GM12878 (cell line): ENCODE measurements around the gene PTCD1. TPM values are rescaled to one million over a fixed set of nuclear protein-coding genes. Genes with fewer than 3 reads are reported as not detected.

Source experiments
- ATAC-seq: fragments of 200-7000 bp; cut with Tn5 transposase; 3 replicates; pipeline ENCODE4 v1.9.1; 2020; ENCODE audit warnings: mild to moderate bottlenecking, moderate library complexity
- BruUV-seq: library from RNA; stranded (reverse); fragments of 400-500 nt; replicated peaks from 2 replicates; lab custom pipeline; 2021; lab: Mats Ljungman, UMichigan
- CTCF ChIA-PET: fragments of 300-600 bp; sonication (Branson Sonifier 250); formaldehyde crosslinking; extraction: SDS; loops from one replicate; lab custom pipeline; 2021; ENCODE audit warnings: inconsistent platforms; lab: Yijun Ruan, JAX
- POLR2A ChIA-PET: fragments of 350-600 bp; formaldehyde crosslinking; extraction: SDS; loops from one replicate; lab custom pipeline; 2021; ENCODE audit warnings: inconsistent platforms; lab: Charles Lee
- RAD21 ChIA-PET: fragments of 300-600 bp; sonication (Branson Sonifier 250); formaldehyde crosslinking; loops from one replicate; lab custom pipeline; 2023; ENCODE audit warnings: antibody characterized with exemption; ENCODE audit not compliant: unreplicated experiment; lab: Charles Lee
- SMC1A ChIA-PET: fragments of 300-600 bp; sonication (Branson Sonifier 250); formaldehyde crosslinking; loops from one replicate; lab custom pipeline; 2023; ENCODE audit not compliant: unreplicated experiment, uncharacterized antibody; lab: Charles Lee
- DNase-seq: peaks from one replicate; pipeline ENCODE4 v3.0.0-alpha.2; 2011; ENCODE audit warnings: low read depth, low spot score
- FAIRE-seq: peaks from 3 replicates; lab custom pipeline; 2011; peaks lifted over from hg19 to GRCh38; lab: Jason Lieb, UNC
- H2AFZ ChIP-seq: 2 replicates; pipeline ENCODE4 v1.6.0; 2011; ENCODE audit warnings: low read depth, low read length, control low read depth; ENCODE audit not compliant: control insufficient read depth
- H3K27ac ChIP-seq: 2 replicates; pipeline ENCODE4 v1.5.1; 2011; ENCODE audit warnings: control low read depth; ENCODE audit not compliant: control insufficient read depth, insufficient read depth
- H3K27me3 ChIP-seq, 2 experiments: replicated peaks in 1 of 2; 2 replicates each; pipeline versions ENCODE4 v1.6.0 to v1.6.1; 2011; ENCODE audit warnings: low read length in 1 of 2; ENCODE audit not compliant: control insufficient read depth in 2 of 2, insufficient read depth in 2 of 2
- H3K36me3 ChIP-seq, 2 experiments: 2 replicates each; pipeline ENCODE4 v1.5.1; 2011; ENCODE audit warnings: low read length in 1 of 2; ENCODE audit not compliant: control insufficient read depth in 2 of 2, insufficient read depth in 2 of 2
- H3K4me1 ChIP-seq: 2 replicates; pipeline ENCODE4 v1.6.1; 2011; ENCODE audit warnings: mild to moderate bottlenecking, low read length, moderate library complexity, mixed read lengths; ENCODE audit not compliant: control insufficient read depth, insufficient read depth
- H3K4me2 ChIP-seq: 2 replicates; pipeline ENCODE4 v1.6.0; 2011; ENCODE audit warnings: control low read depth; ENCODE audit not compliant: control insufficient read depth, insufficient read depth
- H3K4me3 ChIP-seq: fragments of 200-600 bp; sonication (generic); 2 replicates; pipeline ENCODE4 v1.5.1; 2016
- H3K79me2 ChIP-seq: 2 replicates; pipeline ENCODE4 v1.6.0; 2011; ENCODE audit warnings: low read length; ENCODE audit not compliant: control insufficient read depth, insufficient read depth
- H3K9ac ChIP-seq: 2 replicates; pipeline ENCODE4 v1.8.0; 2011; ENCODE audit warnings: low read length, control low read depth, mixed read lengths; ENCODE audit not compliant: control insufficient read depth, insufficient read depth
- H3K9me3 ChIP-seq: replicated peaks from 3 replicates; pipeline ENCODE4 v1.5.1; 2011; ENCODE audit warnings: mild to moderate bottlenecking, low read length; ENCODE audit not compliant: control insufficient read depth, insufficient read depth
- H4K20me1 ChIP-seq: 2 replicates; pipeline ENCODE4 v1.6.0; 2011; ENCODE audit not compliant: control insufficient read depth, insufficient read depth
- ATF7 ChIP-seq: fragments of 450-650 bp; IDR thresholded peaks from 2 replicates; pipeline ENCODE4 v1.6.1; 2016; ENCODE audit warnings: low read depth, mild to moderate bottlenecking
- CBX3 ChIP-seq: fragments of 200-600 bp; sonication (generic); IDR thresholded peaks from 2 replicates; pipeline ENCODE4 v1.6.1; 2016; ENCODE audit warnings: low read depth, borderline replicate concordance
- CBX5 ChIP-seq: sonication (generic); IDR thresholded peaks from 2 replicates; pipeline ENCODE4 v1.6.1; 2016; ENCODE audit warnings: low read depth, moderate library complexity, mild to moderate bottlenecking, inconsistent platforms
- CREB1 ChIP-seq: IDR thresholded peaks from 2 replicates; pipeline ENCODE4 v1.6.1; 2012; ENCODE audit warnings: low read depth, mild to moderate bottlenecking, inconsistent platforms
- CREM ChIP-seq: IDR thresholded peaks from 2 replicates; pipeline ENCODE4 v1.6.1; 2014; ENCODE audit warnings: antibody characterized with exemption, low read depth
- ETV6 ChIP-seq, 2 experiments: fragments of 450-650 bp in 1 of 2; IDR thresholded peaks in 1 of 2; conservative IDR thresholded peaks in 1 of 2; 2 replicates each; pipeline ENCODE4 v1.6.1; 2014; ENCODE audit warnings: antibody characterized with exemption in 1 of 2, borderline replicate concordance in 1 of 2, low read depth in 1 of 2, mild to moderate bottlenecking in 1 of 2, moderate library complexity in 1 of 2
- IKZF1 ChIP-seq: fragments of 450-650 bp; conservative IDR thresholded peaks from 2 replicates; pipeline ENCODE4 v1.6.1; 2017; ENCODE audit warnings: antibody characterized with exemption, mild to moderate bottlenecking
- MYB ChIP-seq: fragments of 150-350 bp; IDR thresholded peaks from 2 replicates; pipeline ENCODE4 v1.6.1; 2014; ENCODE audit warnings: mild to moderate bottlenecking, low read depth, low read length, borderline replicate concordance
- NR2F1 ChIP-seq: fragments of 450-650 bp; conservative IDR thresholded peaks from 2 replicates; pipeline ENCODE4 v1.6.1; 2017; ENCODE audit warnings: mild to moderate bottlenecking
- PKNOX1 ChIP-seq: fragments of 450-650 bp; IDR thresholded peaks from 2 replicates; pipeline ENCODE4 v1.6.1; 2016; ENCODE audit warnings: mild to moderate bottlenecking
- RAD51 ChIP-seq: fragments of 450-650 bp; IDR thresholded peaks from 2 replicates; pipeline ENCODE4 v1.6.1; 2016; ENCODE audit warnings: moderate library complexity, mild to moderate bottlenecking, inconsistent platforms
- RELB ChIP-seq: fragments of 450-650 bp; IDR thresholded peaks from 2 replicates; pipeline ENCODE4 v1.6.1; 2017; ENCODE audit warnings: low read depth, mild to moderate bottlenecking, moderate library complexity
- SIN3A ChIP-seq: IDR thresholded peaks from 2 replicates; pipeline ENCODE4 v1.6.1; 2012; ENCODE audit warnings: low read depth, low read length, improper control_type of control experiment
- ZBED1 ChIP-seq: IDR thresholded peaks from 2 replicates; pipeline ENCODE4 v1.6.1; 2016; ENCODE audit warnings: borderline replicate concordance
- ZBTB4 ChIP-seq: fragments of 450-650 bp; formaldehyde crosslinking; IDR thresholded peaks from 2 replicates; pipeline ENCODE4 v1.4.0; 2022; ENCODE audit warnings: mild to moderate bottlenecking, moderate library complexity
- ZSCAN29 ChIP-seq: fragments of 450-650 bp; IDR thresholded peaks from 2 replicates; pipeline ENCODE4 v1.6.1; 2017; ENCODE audit warnings: mild to moderate bottlenecking, moderate library complexity
- WGBS: methylation state at CpG from one replicate; pipeline ENCODE4 v1.1.6; 2016; ENCODE audit warnings: low lambda C conversion rate; ENCODE audit not compliant: insufficient replicate concordance, insufficient coverage; ENCODE audit errors: missing lambda C conversion rate; 5-methylcytosine and 5-hydroxymethylcytosine counted together
- in situ Hi-C: fragments of 300-500 bp; cut with MboI; formaldehyde crosslinking; loops from 9 replicates; pipeline ENCODE4 v1.14.3; 2018; ENCODE audit warnings: mixed read lengths
- intact Hi-C: fragments of 100-400 bp; cut with micrococcal nuclease; formaldehyde crosslinking; loops from one replicate; pipeline ENCODE4 v1.14.2; 2022; ENCODE audit not compliant: unreplicated experiment
- polyA plus RNA-seq, 11 experiments: library from polyadenylated mRNA; depleted of rRNA in 4 of 11; unstranded in 6 of 11; stranded (reverse) in 5 of 11; fragments of >200 nt; fragmentation: Nextera tagmentation in 4 of 11; fragmentation: Illumina TruSeq in 1 of 11; extraction: Ambion mirVana in 4 of 11; extraction: Trizol in 1 of 11; gene quantifications; 1 replicate in 1 of 11; 2 replicates in 10 of 11; pipeline versions ENCODE4 v1.2.1 to v1.2.3, GENCODE V29; 2011 to 2016; ENCODE audit warnings: inconsistent platforms in 2 of 11, missing spikeins in 2 of 11, low read depth in 1 of 11
- total RNA-seq, 4 experiments: library from RNA; depleted of rRNA in 3 of 4; stranded (reverse); fragments of >200 nt in 3 of 4; fragmentation: Illumina TruSeq in 1 of 4; extraction: Trizol in 1 of 4; gene quantifications; 2 replicates each; pipeline versions ENCODE4 v1.2.1 to v1.2.3, GENCODE V29; 2013 to 2021
- TF ChIP-seq, protein P1 (sequence below): IDR thresholded peaks from 2 replicates; pipeline ENCODE4 v1.6.1; 2012; ENCODE audit warnings: low read depth, low read length, improper control_type of control experiment
- TF ChIP-seq, protein P2 (sequence below): fragments of 450-650 bp; conservative IDR thresholded peaks from 2 replicates; pipeline ENCODE4 v1.6.1; 2017; ENCODE audit warnings: mild to moderate bottlenecking, moderate library complexity

PTCD1 gene
- total and polyA plus RNA-seq, 10 of the 15 experiments (the other 5 are each of a cell fraction or from before 2014, with no cell fraction given): 0.26 to 9.7 (median 5.0) TPM

DNA sequence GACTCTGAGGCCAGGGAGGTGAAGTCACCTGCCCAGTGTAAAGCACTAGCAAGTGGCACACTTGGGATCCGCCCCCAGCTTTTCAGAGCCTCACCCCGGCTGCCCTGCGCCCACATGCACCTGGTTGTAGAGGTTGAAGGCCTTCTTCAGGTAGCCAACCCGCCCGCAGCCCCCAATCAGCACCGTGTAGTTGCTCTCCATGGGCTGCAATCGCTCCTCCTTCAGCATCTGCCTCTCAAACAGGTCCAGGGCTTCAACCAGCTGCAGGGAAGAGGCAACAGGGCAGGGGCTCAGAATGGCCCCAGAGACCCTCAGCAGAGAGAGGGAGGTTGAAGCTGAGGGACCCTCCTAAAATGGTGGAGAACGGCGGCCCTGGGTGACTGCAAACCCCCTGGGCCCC lies 5.4 kb downstream of the PTCD1 start:
- H3K36me3 ChIP-seq: peaks cover 12 to 13% of the 10 kb centered on the region in 2 experiments
- no peaks in the 10 kb centered on the region for H3K27me3 ChIP-seq
- H3K4me2 ChIP-seq: no peak overlapping the region
- H2AFZ ChIP-seq: no peak overlapping the region
- CTCF ChIA-PET: no interaction called here
- peaks cover 14% of the 10 kb centered on the region for H3K79me2 ChIP-seq
- RAD21 ChIA-PET: no interaction called here
- H3K9me3 ChIP-seq: no peaks in the 10 kb centered on the region
- peaks cover 4% of the 10 kb centered on the region for H3K4me1 ChIP-seq
- DNase-seq (no peak), FAIRE-seq (no peak), ATAC-seq (no peak)
- intact Hi-C loops (no loop called here), in situ Hi-C loops (no loop called here)
- SMC1A ChIA-PET: no interaction called here
- no peak overlapping the region for H3K9ac ChIP-seq
- TF ChIP-seq, protein P1, sequence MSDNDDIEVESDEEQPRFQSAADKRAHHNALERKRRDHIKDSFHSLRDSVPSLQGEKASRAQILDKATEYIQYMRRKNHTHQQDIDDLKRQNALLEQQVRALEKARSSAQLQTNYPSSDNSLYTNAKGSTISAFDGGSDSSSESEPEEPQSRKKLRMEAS: no peak
- no peak for TF ChIP-seq PKNOX1
- no peak for TF ChIP-seq NR2F1
- no peak for TF ChIP-seq IKZF1
- TF ChIP-seq ZSCAN29: no peak
- no peak for TF ChIP-seq RAD51
- no peak for TF ChIP-seq CBX5
- no peak for TF ChIP-seq RELB
- no peak for TF ChIP-seq ZBTB4 (CRISPR knock-in tag)
- no peak for TF ChIP-seq CBX3
- TF ChIP-seq CREM: no peak
- TF ChIP-seq CREB1: no peak
- TF ChIP-seq ZBED1: no peak
- no peak for TF ChIP-seq MYB
- TF ChIP-seq ETV6 (conservative IDR thresholded peaks at IDR 0.05 in 1 of 2, IDR thresholded peaks at IDR 0.05 in 1 of 2; ENCODE audit: borderline replicate concordance in 1 of 2, low read depth in 1 of 2): no peak
- TF ChIP-seq, protein P2, sequence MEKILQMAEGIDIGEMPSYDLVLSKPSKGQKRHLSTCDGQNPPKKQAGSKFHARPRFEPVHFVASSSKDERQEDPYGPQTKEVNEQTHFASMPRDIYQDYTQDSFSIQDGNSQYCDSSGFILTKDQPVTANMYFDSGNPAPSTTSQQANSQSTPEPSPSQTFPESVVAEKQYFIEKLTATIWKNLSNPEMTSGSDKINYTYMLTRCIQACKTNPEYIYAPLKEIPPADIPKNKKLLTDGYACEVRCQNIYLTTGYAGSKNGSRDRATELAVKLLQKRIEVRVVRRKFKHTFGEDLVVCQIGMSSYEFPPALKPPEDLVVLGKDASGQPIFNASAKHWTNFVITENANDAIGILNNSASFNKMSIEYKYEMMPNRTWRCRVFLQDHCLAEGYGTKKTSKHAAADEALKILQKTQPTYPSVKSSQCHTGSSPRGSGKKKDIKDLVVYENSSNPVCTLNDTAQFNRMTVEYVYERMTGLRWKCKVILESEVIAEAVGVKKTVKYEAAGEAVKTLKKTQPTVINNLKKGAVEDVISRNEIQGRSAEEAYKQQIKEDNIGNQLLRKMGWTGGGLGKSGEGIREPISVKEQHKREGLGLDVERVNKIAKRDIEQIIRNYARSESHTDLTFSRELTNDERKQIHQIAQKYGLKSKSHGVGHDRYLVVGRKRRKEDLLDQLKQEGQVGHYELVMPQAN: no peak
- no peak for TF ChIP-seq SIN3A
- TF ChIP-seq ATF7: no peak
- BruUV-seq: no TSS peak
- no peak overlapping the region for H3K27ac ChIP-seq
- no peak overlapping the region for H3K4me3 ChIP-seq
- no peaks in the 10 kb centered on the region for H4K20me1 ChIP-seq
- POLR2A ChIA-PET: interaction anchor here (0.7 kb wide), 1 partner anchor 16 kb away, joined by 6 read pairs; no protein-coding TSS in a partner anchor
- WGBS: 86% methylated on average over 6 of the region's 9 CpGs
